ENCODE results near the gene SLC6A16. TPM values are rescaled to one million over a fixed set of nuclear protein-coding genes. Genes with fewer than 3 reads are reported as not detected.
"Not testable (repeated sequence)": the region's sequence is repeated elsewhere in the genome, so short reads cannot be mapped to it uniquely, and the experiment has no call there.

SLC6A16 gene
- total RNA-seq, 1 donor from 2014 or later, result 1.5 TPM

- no peak for ATAC-seq (ENCODE audit: poor library complexity)
- intact Hi-C loops (cut with DNase I), result no loop called here
- peak; percentile 56 for DNase-seq
Measured at GRCh38 chr19:49335071-49335783, 10.2 kb upstream of the SLC6A16 start, which contains the start of gene CD37. TSS of gene CD37 (plus strand) at chr19:49335406. CDS start at chr19:49335541, 135 bp downstream.

- no peak for DNase-seq
- ATAC-seq (ENCODE audit: poor library complexity), result peak; percentile 7
- intact Hi-C loops (cut with DNase I), result no loop called here
Measured at GRCh38 chr19:49333811-49334288, 8.9 kb upstream of the SLC6A16 start.

- ATAC-seq (ENCODE audit: poor library complexity), result no peak
- intact Hi-C loops (cut with DNase I), result no loop called here
- no peak for DNase-seq
Measured at GRCh38 chr19:49333418-49333805, 8.4 kb upstream of the SLC6A16 start.

- ATAC-seq (ENCODE audit: poor library complexity); intact Hi-C loops (cut with DNase I); DNase-seq: not testable (repeated sequence)
Measured at GRCh38 chr19:49332691-49333417, 7.9 kb upstream of the SLC6A16 start.

GRCh38 chr19:49331616-49332055 is 6.6 kb upstream of the SLC6A16 start:
- no peak for DNase-seq
- ATAC-seq (ENCODE audit: poor library complexity), result peak; percentile 73
- intact Hi-C loops (cut with DNase I), result no loop called here

GRCh38 chr19:49331187-49331586 is 6.2 kb upstream of the SLC6A16 start:
- ATAC-seq (ENCODE audit: poor library complexity); DNase-seq; intact Hi-C loops (cut with DNase I): not testable (repeated sequence)

GRCh38 chr19:49328741-49329140 is 3.8 kb upstream of the SLC6A16 start:
- intact Hi-C loops (cut with DNase I), result no loop called here
- no peak for DNase-seq
- no peak for ATAC-seq (ENCODE audit: poor library complexity)

GRCh38 chr19:49327878-49328544 is 3.0 kb upstream of the SLC6A16 start:
- intact Hi-C loops (cut with DNase I), result no loop called here
- ATAC-seq (ENCODE audit: poor library complexity) (no peak), DNase-seq (no peak)

- intact Hi-C loops (cut with DNase I), result no loop called here
- DNase-seq (no peak), ATAC-seq (ENCODE audit: poor library complexity) (no peak)
Measured at GRCh38 chr19:49326165-49326704, 1.2 kb upstream of the SLC6A16 start.

- intact Hi-C loops (cut with DNase I); DNase-seq; ATAC-seq (ENCODE audit: poor library complexity): not testable (repeated sequence)
Measured at GRCh38 chr19:49325756-49326155, 765 bp upstream of the SLC6A16 start.

GRCh38 chr19:49318296-49318695 is 6.7 kb downstream of the SLC6A16 start:
- intact Hi-C loops (cut with DNase I), result no loop called here
- no peak for DNase-seq
- no peak for ATAC-seq (ENCODE audit: poor library complexity)

GRCh38 chr19:49316284-49316683 is 8.7 kb downstream of the SLC6A16 start:
- intact Hi-C loops (cut with DNase I), result no loop called here
- no peak for ATAC-seq (ENCODE audit: poor library complexity)
- no peak for DNase-seq

- intact Hi-C loops (cut with DNase I), result no loop called here
- DNase-seq (no peak), ATAC-seq (ENCODE audit: poor library complexity) (no peak)
Measured at GRCh38 chr19:49315111-49315510, 9.9 kb downstream of the SLC6A16 start.

- intact Hi-C loops (cut with DNase I), result no loop called here
- ATAC-seq (ENCODE audit: poor library complexity), result no peak
- no peak for DNase-seq
Measured at GRCh38 chr19:49309087-49309486, 15.9 kb downstream of the SLC6A16 start.

GRCh38 chr19:49306734-49307133 is 18.3 kb downstream of the SLC6A16 start:
- ATAC-seq (ENCODE audit: poor library complexity); DNase-seq; intact Hi-C loops (cut with DNase I): not testable (repeated sequence)

- intact Hi-C loops (cut with DNase I), result no loop called here
- no peak for ATAC-seq (ENCODE audit: poor library complexity)
Measured at GRCh38 chr19:49301866-49302252, 23.1 kb downstream of the SLC6A16 start.

GRCh38 chr19:49301165-49301865 is 23.7 kb downstream of the SLC6A16 start:
- ATAC-seq (ENCODE audit: poor library complexity), result peak; percentile 89
- intact Hi-C loops (cut with DNase I), result no loop called here
- DNase-seq, result peak; percentile 89

More at GRCh38 chr19:49301866-49302252, 23.1 kb downstream of the SLC6A16 start:
- no peak for DNase-seq

GRCh38 chr19:49298653-49299052 is 26.3 kb downstream of the SLC6A16 start:
- DNase-seq; ATAC-seq (ENCODE audit: poor library complexity); intact Hi-C loops (cut with DNase I): not testable (repeated sequence)

Measured in Right ventricle myocardium superior (tissue), 1 donor.